ENCODE measurements around the gene ESX1. TPM values are rescaled to one million over a fixed set of nuclear protein-coding genes. Genes with fewer than 3 reads are reported as not detected.
A peak's percentile ranks its signal among the peaks of the same experiment; 100 is the strongest.

Gene ESX1
- total and polyA plus RNA-seq, 12 donors: not detected

DNA sequence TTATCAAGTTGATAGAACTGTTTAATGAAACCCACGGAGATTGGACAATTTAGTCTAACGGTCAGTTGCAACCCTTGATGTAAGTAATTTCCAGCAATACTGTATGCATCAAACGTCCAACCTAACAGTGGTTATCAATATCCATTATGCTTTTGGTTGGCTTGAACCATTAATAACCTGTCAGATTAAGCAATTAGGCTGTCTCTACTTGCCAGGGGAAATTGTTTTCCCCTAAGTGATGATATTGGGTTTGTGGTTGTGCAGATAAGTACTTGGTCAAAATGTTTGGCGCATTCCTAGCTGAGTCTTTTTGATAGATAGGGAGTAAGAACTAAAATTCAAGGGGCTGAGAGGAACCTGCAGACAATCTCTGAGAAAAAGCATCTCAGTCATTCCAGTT is 30.5 kb upstream of the ESX1 start:
- no peak for TF ChIP-seq POLR2A (IDR thresholded peaks at IDR 0.05)
- TF ChIP-seq, protein P1, sequence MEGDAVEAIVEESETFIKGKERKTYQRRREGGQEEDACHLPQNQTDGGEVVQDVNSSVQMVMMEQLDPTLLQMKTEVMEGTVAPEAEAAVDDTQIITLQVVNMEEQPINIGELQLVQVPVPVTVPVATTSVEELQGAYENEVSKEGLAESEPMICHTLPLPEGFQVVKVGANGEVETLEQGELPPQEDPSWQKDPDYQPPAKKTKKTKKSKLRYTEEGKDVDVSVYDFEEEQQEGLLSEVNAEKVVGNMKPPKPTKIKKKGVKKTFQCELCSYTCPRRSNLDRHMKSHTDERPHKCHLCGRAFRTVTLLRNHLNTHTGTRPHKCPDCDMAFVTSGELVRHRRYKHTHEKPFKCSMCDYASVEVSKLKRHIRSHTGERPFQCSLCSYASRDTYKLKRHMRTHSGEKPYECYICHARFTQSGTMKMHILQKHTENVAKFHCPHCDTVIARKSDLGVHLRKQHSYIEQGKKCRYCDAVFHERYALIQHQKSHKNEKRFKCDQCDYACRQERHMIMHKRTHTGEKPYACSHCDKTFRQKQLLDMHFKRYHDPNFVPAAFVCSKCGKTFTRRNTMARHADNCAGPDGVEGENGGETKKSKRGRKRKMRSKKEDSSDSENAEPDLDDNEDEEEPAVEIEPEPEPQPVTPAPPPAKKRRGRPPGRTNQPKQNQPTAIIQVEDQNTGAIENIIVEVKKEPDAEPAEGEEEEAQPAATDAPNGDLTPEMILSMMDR (IDR thresholded peaks at IDR 0.05): no peak
- intact Hi-C loops (cut with DNase I): no loop called here
- no peaks in the 10 kb centered on the region for H3K4me1 ChIP-seq (replicated peaks in 1 of 2)
- no peak for DNase-seq
- no peaks in the 10 kb centered on the region for H3K36me3 ChIP-seq (replicated peaks in 1 of 2)
- 71 to 79% (median 73%) methylated on average over 3 to 4 of the region's 4 CpGs for WGBS, 4 donors
- no peak overlapping the region for H3K27ac ChIP-seq
- H3K9me3 ChIP-seq (replicated peaks in 1 of 3): no peaks in the 10 kb centered on the region
- no peak overlapping the region for H3K4me3 ChIP-seq
- peaks cover 39% of the 10 kb centered on the region for H3K27me3 ChIP-seq

- intact Hi-C loops (cut with DNase I): no loop called here
- WGBS, 4 donors: 39 to 61% (median 52%) methylated on average over 2 of the region's 2 CpGs
- Histone ChIP-seq H3K4me1 (replicated peaks in 1 of 2) (no peaks in the 10 kb centered on the region), H3K27ac (no peak overlapping the region), H3K4me3 (no peak overlapping the region), H3K36me3 (replicated peaks in 1 of 2) (no peaks in the 10 kb centered on the region), H3K9me3 (replicated peaks in 1 of 3) (no peaks in the 10 kb centered on the region), H3K27me3 (peaks cover 39% of the 10 kb centered on the region)
- DNase-seq: peak in 1 of 7 donors; percentile 1
- no peak for TF ChIP-seq POLR2A (IDR thresholded peaks at IDR 0.05)
- TF ChIP-seq, protein P1 (IDR thresholded peaks at IDR 0.05): no peak
Observed at GRCh38 chrX:104284507-104284906, 29.8 kb upstream of the ESX1 start.

GRCh38 chrX:104282166-104282725 is 27.5 kb upstream of the ESX1 start:
- 39 to 55% (median 46%) methylated on average over 7 to 9 of the region's 9 CpGs for WGBS, 4 donors
- Histone ChIP-seq H3K9me3 (replicated peaks in 1 of 3) (no peaks in the 10 kb centered on the region), H3K27ac (peak overlapping the region in 1 of 5 donors; percentile 40), H3K36me3 (replicated peaks in 1 of 2) (no peaks in the 10 kb centered on the region), H3K4me1 (replicated peaks in 1 of 2) (no peaks in the 10 kb centered on the region), H3K4me3 (no peak overlapping the region), H3K27me3 (peaks cover 51% of the 10 kb centered on the region)
- no peak for DNase-seq
- intact Hi-C loops (cut with DNase I): no loop called here
- TF ChIP-seq, protein P1 (IDR thresholded peaks at IDR 0.05): no peak
- no peak for TF ChIP-seq POLR2A (IDR thresholded peaks at IDR 0.05)

DNA sequence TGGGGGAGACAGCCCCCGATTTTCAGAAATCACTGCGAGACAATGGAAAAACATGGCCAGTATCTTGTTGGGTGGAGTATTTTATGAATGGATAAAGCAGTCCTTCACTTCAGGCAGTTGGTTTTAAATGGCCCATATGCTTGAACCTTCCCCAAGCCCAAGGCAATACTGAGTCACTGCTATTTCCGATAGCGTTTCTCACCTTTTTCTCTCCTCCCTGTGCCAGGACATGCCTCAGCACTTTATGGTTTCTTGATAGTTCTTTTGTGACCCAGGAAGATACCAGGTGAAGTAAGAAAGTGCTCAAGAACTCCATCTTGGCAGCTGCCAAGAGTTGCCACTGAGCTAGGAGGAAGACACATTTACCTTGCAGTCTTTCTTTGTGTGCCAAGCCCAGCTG is 26.8 kb upstream of the ESX1 start:
- H3K9me3 ChIP-seq (replicated peaks in 1 of 3): no peaks in the 10 kb centered on the region
- H3K27ac ChIP-seq: peak overlapping the region in 1 of 5 donors; percentile 40
- no peaks in the 10 kb centered on the region for H3K36me3 ChIP-seq (replicated peaks in 1 of 2)
- TF ChIP-seq, protein P1 (IDR thresholded peaks at IDR 0.05): no peak
- TF ChIP-seq POLR2A (IDR thresholded peaks at IDR 0.05): no peak
- DNase-seq: no peak
- 61 to 79% (median 71%) methylated on average over 4 of the region's 4 CpGs for WGBS, 4 donors
- peaks cover 50% of the 10 kb centered on the region for H3K27me3 ChIP-seq
- intact Hi-C loops (cut with DNase I): no loop called here
- no peaks in the 10 kb centered on the region for H3K4me1 ChIP-seq (replicated peaks in 1 of 2)
- H3K4me3 ChIP-seq: no peak overlapping the region
